CD4-positive, alpha-beta T cell treated with Interleukin-15 for 4 hours (primary cell): ENCODE results near the gene PLXNB2.

Experiments used
- DNase-seq: peaks from one replicate; pipeline ENCODE4 v3.0.0-alpha.2; 2020; ENCODE audit warnings: low spot score

Gene PLXNB2

DNA sequence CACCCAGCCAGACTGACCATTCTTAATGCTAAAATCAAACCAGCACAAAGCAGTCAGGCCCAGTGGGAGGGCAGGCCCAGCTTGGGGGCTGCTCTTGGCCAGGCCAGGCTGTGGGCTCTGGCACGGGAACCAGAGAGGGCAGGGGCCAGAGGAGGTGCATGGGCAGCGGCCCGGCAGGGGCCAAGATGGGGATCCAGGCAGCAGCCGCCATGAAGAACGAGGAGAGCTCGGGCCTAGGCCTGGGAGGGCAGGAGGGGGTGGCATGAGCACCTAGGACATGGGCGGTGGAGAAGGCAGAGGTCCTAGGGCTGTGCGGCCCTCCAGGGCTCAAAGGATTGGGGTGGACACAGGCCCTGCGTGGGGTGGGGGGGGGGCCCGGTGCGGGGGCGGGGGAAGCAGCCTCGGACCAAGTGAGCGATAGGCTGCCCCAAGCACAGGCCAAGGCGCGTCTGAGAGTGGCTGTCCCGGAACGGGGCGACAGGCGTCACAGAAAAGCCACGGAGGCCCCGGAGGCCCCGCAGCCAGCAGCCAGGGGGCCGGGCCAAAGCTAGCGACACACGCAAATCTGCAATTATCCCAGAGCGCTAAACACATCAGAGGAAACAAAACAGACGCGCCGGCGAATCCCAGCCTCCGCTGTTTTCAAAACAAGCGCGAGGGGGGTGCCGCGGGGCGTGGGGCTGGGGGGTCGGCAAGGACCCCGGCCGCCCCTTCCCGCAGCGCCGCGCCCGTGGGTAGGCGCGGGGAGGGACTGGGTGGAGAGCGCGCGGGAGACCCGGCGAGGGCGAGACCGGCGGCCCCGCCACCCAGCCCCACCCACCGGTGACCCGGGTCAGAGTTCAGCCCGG, 8.3 kb downstream of the PLXNB2 start:
- DNase-seq: no peak

GRCh38 chr22:50298266-50298637, 9.2 kb downstream of the PLXNB2 start:
- DNase-seq: no peak

DNA sequence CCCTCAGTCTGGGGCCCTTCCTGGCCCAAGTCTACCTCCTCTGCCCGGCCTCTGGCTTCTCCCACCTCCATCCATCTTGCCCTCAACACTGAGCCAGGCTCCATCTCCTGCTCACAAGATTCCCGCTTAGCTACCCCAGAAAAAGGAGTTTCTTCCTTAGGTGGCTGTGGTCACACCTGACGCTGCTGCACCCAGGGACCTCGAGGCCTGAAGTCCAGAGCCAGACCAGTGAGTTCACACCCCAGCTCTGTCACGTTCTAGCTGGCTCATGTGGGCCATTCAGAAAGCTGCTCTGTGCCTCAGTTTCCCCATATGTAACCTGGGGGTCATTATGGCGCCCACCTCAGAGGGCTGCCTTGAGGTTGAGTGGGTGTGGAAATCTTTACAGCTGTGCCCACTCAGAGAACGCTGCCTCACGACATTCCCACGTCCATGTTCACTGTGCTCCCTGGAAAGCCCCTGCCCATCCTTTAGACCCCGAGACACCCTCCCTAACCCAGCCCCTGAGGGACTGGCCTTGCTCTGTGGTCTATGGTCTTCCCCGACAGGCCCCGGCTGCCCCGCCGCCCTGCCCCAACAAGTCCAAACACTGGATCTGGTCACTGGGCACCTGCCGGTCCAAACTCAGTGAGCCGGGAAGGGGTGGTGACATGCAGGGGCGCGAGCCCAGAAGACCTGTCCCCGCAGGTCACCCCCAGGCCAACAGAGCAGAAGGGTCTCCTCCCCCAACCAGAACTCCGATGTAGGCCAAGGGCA, 9.8 kb downstream of the PLXNB2 start:
- no peak for DNase-seq

DNA sequence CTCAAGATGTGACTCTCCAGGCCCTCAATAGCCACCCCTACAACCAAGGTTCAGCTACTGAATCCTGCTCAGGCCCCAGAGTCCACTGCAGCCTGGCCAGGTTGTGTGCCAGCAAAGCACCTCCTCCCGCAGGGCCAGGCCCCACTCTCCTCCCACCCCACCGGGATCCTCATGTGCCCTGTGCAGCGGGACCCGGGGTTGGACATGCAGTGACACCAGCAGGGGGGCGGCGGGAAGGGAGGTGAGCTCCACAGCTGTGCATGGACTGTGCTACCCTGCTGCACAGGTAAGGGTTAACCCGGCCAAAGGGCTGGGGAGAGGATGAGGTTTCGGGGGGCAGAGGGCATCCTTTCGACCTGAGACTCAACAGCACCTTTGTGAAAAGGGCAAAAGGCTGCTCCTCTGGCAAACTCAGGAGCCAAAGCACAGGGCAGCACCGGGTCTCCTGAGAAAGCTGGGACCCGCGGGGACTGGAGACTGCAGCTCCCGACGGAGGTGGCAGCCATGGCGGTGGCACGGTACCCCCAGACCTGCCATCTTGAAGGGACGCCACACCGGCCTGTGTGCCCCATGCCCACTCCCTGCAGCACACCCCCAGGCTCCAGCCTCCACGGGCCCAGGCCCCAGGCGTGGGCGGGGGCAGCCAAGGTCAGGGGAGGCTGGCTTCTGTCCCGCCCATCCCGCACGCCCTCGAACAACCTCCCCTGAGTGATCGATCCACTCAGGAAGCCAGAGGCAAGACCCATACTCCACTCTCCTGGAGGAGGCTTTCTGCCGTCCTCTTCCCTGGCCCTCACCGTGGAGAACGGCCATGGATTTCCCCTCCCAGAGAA, 10.6 kb downstream of the PLXNB2 start:
- no peak for DNase-seq

GRCh38 chr22:50294319-50294656, 13.2 kb downstream of the PLXNB2 start:
- no peak for DNase-seq

DNA sequence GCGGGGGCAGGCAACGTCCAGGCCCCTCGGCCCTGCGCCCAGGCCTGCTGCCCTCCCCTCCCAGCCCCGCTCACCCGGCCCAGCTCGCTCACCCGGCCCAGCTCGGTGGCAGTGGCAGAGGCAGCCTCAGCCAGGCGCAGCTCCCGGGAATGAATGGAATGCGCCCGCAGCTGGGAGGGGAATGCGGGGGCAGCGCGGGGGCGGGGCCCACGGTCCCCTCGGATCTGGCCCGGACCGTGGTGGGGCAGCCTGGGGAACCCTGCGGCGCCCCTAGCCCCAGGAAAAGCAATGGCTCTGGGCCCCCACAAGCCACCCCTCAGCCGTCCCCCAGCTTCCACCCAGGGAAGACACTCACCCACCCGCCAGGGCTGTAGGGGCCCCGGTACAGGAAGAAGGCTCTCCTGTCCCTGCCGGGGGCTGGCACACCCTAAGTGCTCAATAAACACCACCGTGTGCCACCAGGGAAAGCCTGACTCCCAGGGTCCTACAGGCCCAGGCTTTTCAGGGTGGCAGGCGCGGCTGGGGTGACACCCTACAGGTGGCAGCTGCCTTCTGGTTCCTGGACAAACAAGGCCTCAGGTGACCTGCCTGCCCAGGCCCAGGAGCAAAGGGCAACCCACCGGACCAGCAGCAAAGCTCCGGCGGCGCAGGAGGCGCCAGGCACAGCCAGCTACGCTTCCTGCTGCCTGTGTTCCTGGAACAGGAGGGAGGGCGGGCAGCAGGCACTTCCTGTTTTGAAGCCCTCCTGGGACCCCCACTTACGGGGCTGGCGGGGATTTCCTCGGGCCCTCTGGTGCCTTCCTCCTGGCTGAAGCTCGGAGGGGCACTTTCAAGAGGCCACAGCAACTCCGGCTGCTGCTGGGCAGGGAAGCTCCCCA, 13.8 kb downstream of the PLXNB2 start:
- no peak for DNase-seq

- DNase-seq: no peak
Measured at GRCh38 chr22:50292643-50293440, 14.6 kb downstream of the PLXNB2 start.

DNA sequence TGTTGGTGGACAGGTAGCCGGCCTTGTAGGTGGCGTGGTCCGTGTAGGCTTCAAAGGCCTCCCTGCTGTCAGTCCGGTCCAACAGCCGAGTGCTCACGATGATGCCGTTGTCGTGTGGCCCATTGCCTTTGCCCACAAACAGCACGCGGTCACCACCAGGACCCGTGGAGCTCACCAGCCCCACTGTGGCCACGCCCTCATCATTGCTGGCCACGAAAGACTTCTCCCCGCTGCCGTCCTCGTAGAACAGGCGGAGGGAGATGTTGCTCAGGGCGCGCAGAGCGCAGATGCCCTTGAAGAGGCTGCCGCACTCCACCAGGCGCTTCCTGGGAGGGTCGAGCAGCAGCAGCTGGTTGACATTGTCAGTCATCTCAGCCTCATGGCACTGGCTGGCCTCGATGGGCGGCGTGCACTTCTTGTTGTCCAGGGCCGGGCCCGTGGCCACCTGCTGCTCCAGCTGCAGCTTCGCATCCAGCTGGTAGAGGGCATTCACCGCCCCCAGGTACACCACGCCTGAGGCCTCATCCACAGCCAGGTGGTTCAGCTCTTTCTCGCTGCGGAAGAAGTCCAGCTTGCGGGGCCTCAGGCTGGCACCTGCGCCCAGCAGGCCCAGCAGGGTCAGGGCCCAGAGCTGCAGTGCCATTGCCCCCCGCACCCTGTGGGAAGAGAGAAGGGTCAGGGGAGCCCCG, 17.4 kb downstream of the PLXNB2 start:
- no peak for DNase-seq

DNA sequence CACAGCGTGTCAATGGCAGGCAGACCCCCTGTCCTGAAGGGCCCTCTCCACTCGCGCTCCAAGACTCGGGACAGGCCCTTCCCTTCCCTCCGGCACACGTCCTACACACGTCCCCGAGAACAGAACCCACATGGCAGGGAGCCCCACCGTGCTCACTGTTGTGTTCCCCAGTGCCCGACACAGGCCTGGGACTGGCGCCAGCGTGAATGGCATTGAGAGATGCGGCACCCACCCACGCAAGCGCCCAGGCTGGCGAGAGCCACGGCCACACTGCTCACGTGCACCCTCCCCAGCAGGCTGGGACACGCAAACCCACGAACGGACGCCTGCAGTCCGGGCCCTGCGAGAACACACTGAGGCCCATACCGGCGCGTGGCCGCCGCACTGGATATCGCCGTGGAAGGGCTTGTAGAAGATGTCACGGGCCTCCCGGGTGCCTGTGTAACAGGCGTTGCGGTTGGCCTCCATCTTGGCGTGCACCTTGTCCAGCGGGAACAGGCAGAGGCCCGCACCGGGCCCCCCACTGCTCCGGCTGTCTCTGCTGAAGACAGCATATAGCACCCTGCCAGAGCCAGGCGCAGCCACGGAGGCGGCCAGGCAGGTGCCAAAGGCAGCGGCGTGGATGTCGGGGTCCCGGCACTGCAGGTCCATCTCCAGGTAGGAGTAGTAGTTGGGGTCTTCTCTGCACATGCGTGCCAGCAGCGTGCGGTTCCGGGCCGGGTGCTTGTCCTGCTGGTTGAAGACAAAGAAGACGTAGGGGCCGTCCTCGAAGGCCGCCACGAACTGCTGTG, 18.1 kb downstream of the PLXNB2 start:
- DNase-seq: no peak

- DNase-seq: no peak
Measured at GRCh38 chr22:50287731-50288130, 19.7 kb downstream of the PLXNB2 start.

DNA sequence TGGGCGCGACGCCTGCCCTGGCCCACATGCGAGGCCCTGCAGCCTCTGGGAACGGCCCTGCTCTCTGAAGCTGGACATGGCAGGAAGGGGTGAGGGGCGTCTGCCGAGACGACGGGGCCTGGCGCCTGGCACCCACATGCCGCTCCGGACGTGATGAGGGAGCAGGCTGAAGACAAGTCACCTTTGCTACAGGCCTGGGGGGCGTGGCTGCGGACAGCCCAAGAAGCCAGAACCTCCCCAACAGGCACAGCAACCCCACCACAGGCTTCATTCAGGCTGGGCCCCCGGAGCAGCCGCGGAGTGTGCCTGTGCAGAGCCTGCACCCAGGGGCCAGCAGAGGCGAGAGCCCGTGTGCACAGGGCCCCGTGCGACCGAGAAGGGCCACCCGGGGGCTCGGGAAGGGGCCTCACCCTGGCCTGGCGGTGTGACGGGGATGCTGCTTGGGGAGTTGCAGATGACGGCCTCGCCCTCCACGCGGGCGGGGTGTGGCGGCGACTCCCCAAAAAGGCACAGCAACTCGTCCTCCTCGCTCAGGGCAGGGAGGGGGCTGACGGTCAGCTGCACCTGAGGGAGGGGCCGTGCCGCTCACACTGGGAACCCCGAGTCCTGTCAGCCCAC, 20.6 kb downstream of the PLXNB2 start:
- no peak for DNase-seq

GRCh38 chr22:50286275-50286674, 21.2 kb downstream of the PLXNB2 start:
- no peak for DNase-seq

- DNase-seq: no peak
Measured at GRCh38 chr22:50285568-50286229, 21.7 kb downstream of the PLXNB2 start.

- DNase-seq: no peak
Measured at GRCh38 chr22:50284479-50284878, 23.0 kb downstream of the PLXNB2 start.

DNA sequence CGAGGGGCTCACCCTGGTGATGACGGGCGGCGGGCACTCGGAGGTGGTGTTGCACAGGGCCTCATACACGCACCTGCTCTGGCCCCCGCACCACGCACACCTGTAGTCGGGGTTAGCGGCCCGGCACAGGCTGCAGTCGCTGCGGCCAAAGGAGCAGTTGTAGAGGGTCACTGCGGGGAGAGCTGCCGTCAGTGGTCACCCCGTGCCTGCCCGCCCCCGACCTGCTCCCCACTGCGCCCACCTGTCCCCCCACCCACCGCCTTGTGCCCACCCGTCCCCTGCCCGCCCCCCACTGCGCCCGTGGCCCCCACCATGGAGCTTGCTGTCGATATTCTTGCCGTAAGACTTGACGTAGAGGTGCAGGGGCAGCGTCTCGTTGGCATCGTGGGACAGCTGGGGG, 23.6 kb downstream of the PLXNB2 start:
- no peak for DNase-seq

DNA sequence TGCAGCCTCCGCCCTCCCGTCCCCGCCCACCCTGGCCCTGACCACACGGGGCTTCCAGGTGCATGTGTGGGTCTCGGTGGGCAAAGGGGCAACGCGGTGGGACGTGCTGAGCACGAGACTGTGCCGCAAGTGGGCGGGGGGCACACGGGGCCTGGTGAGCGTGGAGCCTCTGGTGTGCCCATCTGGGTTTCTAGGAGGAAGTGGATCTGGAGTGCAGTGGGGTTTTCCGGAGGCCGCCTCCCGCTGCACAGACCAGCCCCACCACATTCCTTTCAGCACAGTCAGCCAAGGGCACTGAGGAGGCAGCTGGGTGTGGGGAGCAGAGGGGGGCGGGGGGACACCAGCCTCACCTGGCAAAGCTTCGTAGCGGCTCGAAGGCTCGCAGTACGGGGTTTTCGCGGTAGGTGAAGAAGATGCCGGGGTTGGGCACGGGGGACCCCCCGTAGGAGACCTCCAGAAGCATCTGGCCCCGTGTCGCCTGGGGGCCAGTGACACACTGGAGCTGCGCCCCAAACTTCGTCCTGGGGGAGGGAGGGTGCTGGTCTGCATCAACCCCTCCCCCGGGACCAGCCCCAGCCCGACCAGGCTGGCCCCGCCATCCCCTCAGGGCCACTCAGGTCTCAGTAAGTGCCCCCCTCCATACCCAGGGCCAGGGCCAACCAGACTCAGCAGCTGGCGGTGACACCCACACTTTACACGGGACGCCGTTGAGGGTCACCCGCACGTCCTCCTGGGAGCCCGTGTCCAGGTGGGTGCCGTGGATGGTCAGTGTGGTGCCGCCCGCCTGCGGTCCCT, 24.9 kb downstream of the PLXNB2 start:
- DNase-seq: no peak

DNA sequence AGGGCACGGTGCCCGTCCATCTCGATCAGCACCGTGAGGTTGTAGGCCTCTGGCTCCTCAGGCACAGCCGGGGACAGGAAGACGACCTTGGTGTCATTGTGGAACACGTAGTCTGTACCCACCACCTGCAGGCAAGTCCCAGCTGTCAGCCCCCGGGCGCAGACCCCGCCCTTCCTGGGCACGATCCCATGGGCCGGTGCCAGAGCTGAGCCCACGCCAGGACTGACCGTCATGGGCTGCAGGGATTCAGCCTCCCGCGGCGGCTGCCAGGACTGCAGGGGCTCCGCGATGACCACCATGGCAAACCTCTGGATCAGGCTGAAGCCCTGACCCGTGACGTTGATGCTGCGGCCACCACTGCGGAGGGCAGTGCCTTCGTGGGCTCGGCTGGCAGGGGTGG, 25.5 kb downstream of the PLXNB2 start:
- DNase-seq: no peak

DNA sequence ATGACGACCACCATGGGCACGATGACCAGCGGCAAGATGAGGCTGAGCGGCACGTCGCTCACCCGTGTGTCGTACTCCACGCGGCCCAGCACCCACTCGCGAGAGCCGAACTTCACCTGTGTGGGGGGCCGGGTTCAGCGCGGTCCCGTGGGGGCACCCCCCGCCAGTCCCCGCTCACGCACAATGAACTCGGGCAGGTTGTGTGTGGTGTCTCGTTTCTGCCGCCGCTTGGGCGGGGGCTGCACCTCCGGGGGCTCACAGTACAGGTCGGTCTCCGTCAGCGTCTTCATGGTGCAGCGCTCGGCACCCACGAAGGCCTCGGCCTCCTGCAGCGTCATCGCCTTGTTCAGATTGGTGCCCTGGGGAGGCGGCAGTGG, 26.1 kb downstream of the PLXNB2 start:
- DNase-seq: no peak
